ENCODE measurements around the gene LIME1. TPM values are rescaled to one million over a fixed set of nuclear protein-coding genes. Genes with fewer than 3 reads are reported as not detected.
A peak's percentile ranks its signal among the peaks of the same experiment; 100 is the strongest.
"Not testable (repeated sequence)": the region's sequence is repeated elsewhere in the genome, so short reads cannot be mapped to it uniquely, and the experiment has no call there.

LIME1 gene
- total and polyA plus RNA-seq, 12 donors: 0.79 to 15.7 (median 3.0) TPM

GRCh38 chr20:63775096-63775978 is 38.9 kb downstream of the LIME1 start:
- ATAC-seq (peak in 6 of 8 donors; percentile 25 to 40 (median 36)), DNase-seq (peak in 1 of 2 donors; percentile 55)
- Histone ChIP-seq H3K4me3 (peak overlapping the region in 2 of 10 donors; percentile 17 to 18), H3K9me3 (no peaks in the 10 kb centered on the region), H3K36me3 (peaks cover 0 to 35% (median 3%) of the 10 kb centered on the region in 9 donors), H3K27ac (peak overlapping the region in 1 of 10 donors; percentile 40), H3K4me1 (peaks cover 0 to 38% (median 13%) of the 10 kb centered on the region in 9 donors), H3K27me3 (no peaks in the 10 kb centered on the region)
- TF ChIP-seq CTCF (IDR thresholded peaks at IDR 0.05): peak; percentile 40 to 76 (median 65)
- intact Hi-C loops (cut with DNase I): loop anchor here in 2 of 10 donors (10.0 kb wide), 1 partner anchor 199 kb away; the partner anchor contains the start of gene SAMD10 (in 2 of the 2)
- WGBS, 2 donors: 40 to 56% methylated on average over 67 of the region's 67 CpGs

- intact Hi-C loops (cut with DNase I): loop anchor here in 2 of 10 donors (10.0 kb wide), 1 partner anchor 198 kb away; the partner anchor contains the start of gene SAMD10 (in 2 of the 2)
- not testable (repeated sequence) for H3K27me3 ChIP-seq, H3K4me3 ChIP-seq, H3K27ac ChIP-seq, ATAC-seq, H3K9me3 ChIP-seq, DNase-seq
- WGBS, 2 donors: 86 to 91% methylated on average over 21 to 23 of the region's 23 CpGs
- Histone ChIP-seq H3K36me3 (peaks cover 0 to 25% (median 0%) of the 10 kb centered on the region in 9 donors), H3K4me1 (peaks cover 0 to 38% (median 12%) of the 10 kb centered on the region in 9 donors)
These were observed 40.4 kb downstream of the LIME1 start for GRCh38 chr20:63776875-63777274.

GRCh38 chr20:63777614-63778013 is 41.1 kb downstream of the LIME1 start:
- no peak for TF ChIP-seq CTCF (IDR thresholded peaks at IDR 0.05)
- intact Hi-C loops (cut with DNase I): loop anchor here in 2 of 10 donors (10.0 kb wide), 1 partner anchor 197 kb away; the partner anchor contains the start of gene SAMD10 (in 2 of the 2)
- 96 to 97% methylated on average over 13 of the region's 13 CpGs for whole genome bisulfite sequencing, 2 donors
- no peak for DNase-seq
- H3K9me3 ChIP-seq: no peaks in the 10 kb centered on the region
- H3K27me3 ChIP-seq: no peaks in the 10 kb centered on the region
- H3K36me3 ChIP-seq: peaks cover 0 to 25% (median 0%) of the 10 kb centered on the region in 9 donors
- no peak for ATAC-seq
- H3K27ac ChIP-seq: no peak overlapping the region
- peaks cover 0 to 33% (median 8%) of the 10 kb centered on the region in 9 donors for H3K4me1 ChIP-seq
- no peak overlapping the region for H3K4me3 ChIP-seq

- TF ChIP-seq CTCF (IDR thresholded peaks at IDR 0.05): no peak
- peaks cover 0 to 28% (median 8%) of the 10 kb centered on the region in 9 donors for H3K4me1 ChIP-seq
- 62 to 64% methylated on average over 19 of the region's 19 CpGs for WGBS, 2 donors
- H3K27ac ChIP-seq: no peak overlapping the region
- no peaks in the 10 kb centered on the region for H3K9me3 ChIP-seq
- ATAC-seq (no peak), DNase-seq (no peak)
- no peaks in the 10 kb centered on the region for H3K27me3 ChIP-seq
- peaks cover 0 to 26% (median 0%) of the 10 kb centered on the region in 9 donors for H3K36me3 ChIP-seq
- no peak overlapping the region for H3K4me3 ChIP-seq
- intact Hi-C loops (cut with DNase I): loop anchor here in 2 of 10 donors (10.0 kb wide), 1 partner anchor 197 kb away; the partner anchor contains the start of gene SAMD10 (in 2 of the 2)
These were observed 41.7 kb downstream of the LIME1 start for GRCh38 chr20:63778034-63778752.
